Peyer's patch (tissue), 4 donors: ENCODE results near the gene RNF112. TPM values are rescaled to one million over a fixed set of nuclear protein-coding genes. Genes with fewer than 3 reads are reported as not detected.

ENCODE experiments used
- DNase-seq, 3 donors: peaks; one replicate each; pipeline ENCODE4 v3.0.0-alpha.2; 2017 to 2019
- H3K27ac ChIP-seq, 4 donors: fragments of 200-600 bp; sonication (generic); one replicate each; pipeline ENCODE4 v1.5.1; 2016 to 2019
- H3K27me3 ChIP-seq, 2 donors: fragments of 200-600 bp; sonication (generic); one replicate each; pipeline ENCODE4 v1.5.1; 2019
- H3K36me3 ChIP-seq, 3 donors: fragments of 200-600 bp; sonication (generic); one replicate each; pipeline ENCODE4 v1.5.1; 2016 to 2019
- H3K4me1 ChIP-seq, 4 donors: fragments of 200-600 bp; sonication (generic); one replicate each; pipeline ENCODE4 v1.5.1; 2016 to 2019
- H3K4me3 ChIP-seq, 4 donors: fragments of 200-600 bp; sonication (generic); 1 replicate in 3 of 4; 2 replicates in 1 of 4; pipeline ENCODE4 v1.5.1; 2016 to 2019; ENCODE audit warnings: mild to moderate bottlenecking in 1 of 4
- H3K9me3 ChIP-seq, 4 donors: fragments of 200-600 bp; sonication (generic); one replicate each; pipeline ENCODE4 v1.5.1; 2016 to 2019; ENCODE audit warnings: mild to moderate bottlenecking in 1 of 4
- CTCF ChIP-seq, 6 experiments: fragments of 450-650 bp in 4 of 6; fragments of 200-600 bp in 2 of 6; sonication (generic) in 1 of 6; IDR thresholded peaks; one replicate each; pipeline ENCODE4 v1.5.1; 2017 to 2019; ENCODE audit warnings: antibody characterized with exemption in 6 of 6, mild to moderate bottlenecking in 3 of 6, moderate library complexity in 1 of 6
- POLR2A ChIP-seq, 2 donors: fragments of 450-650 bp; IDR thresholded peaks; one replicate each; pipeline ENCODE4 v1.5.1; 2017; ENCODE audit warnings: antibody characterized with exemption in 2 of 2, mild to moderate bottlenecking in 2 of 2, moderate library complexity in 2 of 2
- total RNA-seq, 4 donors: library from RNA; depleted of rRNA; stranded (reverse); fragments of >200 nt; gene quantifications; one replicate each; pipeline ENCODE4 v1.1.0, GENCODE V29; 2016

Gene RNF112
- total RNA-seq, 4 donors from 2014 or later: 1.2 to 47.0 (median 2.0) TPM

GRCh38 chr17:19386974-19387920 lies 23.8 kb upstream of the RNF112 start, which contains the start of gene MFAP4:
TSS of gene MFAP4 (minus strand) at chr17:19387190. CDS start at chr17:19387155, 35 bp downstream.
- TF ChIP-seq POLR2A (IDR thresholded peaks at IDR 0.05) (no peak), CTCF (IDR thresholded peaks at IDR 0.05) (no peak)
- Histone ChIP-seq H3K27me3 (no peaks in the 10 kb centered on the region), H3K9me3 (no peaks in the 10 kb centered on the region), H3K36me3 (peaks cover 0 to 23% (median 0%) of the 10 kb centered on the region in 3 donors), H3K4me3 (peak within 1 kb of the TSS in 3 of 4 donors; percentile 3 to 38 (median 9)), H3K4me1 (peaks cover 0 to 68% (median 7%) of the 10 kb centered on the region in 4 donors), H3K27ac (peak within 1 kb of the TSS; percentile 72 to 92 (median 84))
- peak in 1 of 3 donors; percentile 62 for DNase-seq

- peaks cover 0 to 15% (median 0%) of the 10 kb centered on the region in 3 donors for H3K36me3 ChIP-seq
- H3K27ac ChIP-seq: peak overlapping the region; percentile 72 to 92 (median 84)
- no peaks in the 10 kb centered on the region for H3K9me3 ChIP-seq
- peaks cover 0 to 62% (median 7%) of the 10 kb centered on the region in 4 donors for H3K4me1 ChIP-seq
- H3K4me3 ChIP-seq: no peak overlapping the region
- DNase-seq: peak in 1 of 3 donors; percentile 71
- no peaks in the 10 kb centered on the region for H3K27me3 ChIP-seq
- no peak for TF ChIP-seq POLR2A (IDR thresholded peaks at IDR 0.05)
- TF ChIP-seq CTCF (IDR thresholded peaks at IDR 0.05): no peak
Measured at GRCh38 chr17:19387921-19388521, 23.0 kb upstream of the RNF112 start.

GRCh38 chr17:19388791-19389785 lies 21.9 kb upstream of the RNF112 start:
- H3K36me3 ChIP-seq: peaks cover 0 to 5% (median 0%) of the 10 kb centered on the region in 3 donors
- H3K27me3 ChIP-seq: no peaks in the 10 kb centered on the region
- H3K4me1 ChIP-seq: peaks cover 0 to 53% (median 7%) of the 10 kb centered on the region in 4 donors
- no peaks in the 10 kb centered on the region for H3K9me3 ChIP-seq
- TF ChIP-seq POLR2A (IDR thresholded peaks at IDR 0.05) (no peak), CTCF (IDR thresholded peaks at IDR 0.05) (no peak)
- DNase-seq: peak in 1 of 3 donors; percentile 53
- H3K4me3 ChIP-seq: no peak overlapping the region
- H3K27ac ChIP-seq: peak overlapping the region; percentile 46 to 92 (median 84)

- no peak for TF ChIP-seq POLR2A (IDR thresholded peaks at IDR 0.05)
- no peak for TF ChIP-seq CTCF (IDR thresholded peaks at IDR 0.05)
- H3K9me3 ChIP-seq: no peaks in the 10 kb centered on the region
- H3K27me3 ChIP-seq: no peaks in the 10 kb centered on the region
- H3K27ac ChIP-seq: no peak overlapping the region
- no peaks in the 10 kb centered on the region for H3K36me3 ChIP-seq
- no peak for DNase-seq
- H3K4me3 ChIP-seq: no peak overlapping the region
- peaks cover 0 to 34% (median 4%) of the 10 kb centered on the region in 4 donors for H3K4me1 ChIP-seq
Measured at GRCh38 chr17:19390951-19391350, 20.1 kb upstream of the RNF112 start.

- Histone ChIP-seq H3K4me1 (peaks cover 0 to 30% (median 3%) of the 10 kb centered on the region in 4 donors), H3K4me3 (no peak overlapping the region), H3K27me3 (no peaks in the 10 kb centered on the region), H3K9me3 (no peaks in the 10 kb centered on the region), H3K27ac (no peak overlapping the region), H3K36me3 (no peaks in the 10 kb centered on the region)
- DNase-seq: peak in 1 of 3 donors; percentile 24
- TF ChIP-seq POLR2A (IDR thresholded peaks at IDR 0.05) (no peak), CTCF (IDR thresholded peaks at IDR 0.05) (no peak)
Measured at GRCh38 chr17:19391432-19391831, 19.6 kb upstream of the RNF112 start.
